ENCODE measurements around the gene IMMT. TPM values are rescaled to one million over a fixed set of nuclear protein-coding genes. Genes with fewer than 3 reads are reported as not detected.

IMMT gene
- total RNA-seq, 4 donors from 2014 or later, result 45.8 to 56.4 (median 48.8) TPM

DNA sequence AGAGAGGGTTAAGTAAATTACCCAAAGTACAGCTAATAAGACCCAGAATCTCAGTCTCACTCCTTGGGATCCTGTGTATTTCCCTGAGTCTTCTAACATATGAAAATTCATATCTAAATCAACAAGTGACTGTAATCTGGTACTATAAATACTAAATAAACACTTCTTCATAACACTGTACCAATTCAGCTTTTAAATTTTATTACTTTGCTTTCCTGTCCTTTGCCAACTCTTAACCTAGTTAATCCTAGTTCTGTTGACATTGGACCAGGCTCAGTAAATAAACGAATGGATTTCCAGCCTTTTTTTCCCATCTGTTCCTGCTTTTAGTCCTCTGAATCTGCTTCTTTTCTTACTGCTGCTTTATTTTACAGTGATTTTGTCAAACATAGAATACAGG, 17.8 kb upstream of the IMMT start:
- intact Hi-C loops (cut with DNase I; ENCODE audit: low total_unique reads), result no loop called here
- no peak for DNase-seq (ENCODE audit: low spot score in 2 of 2)
- no peak overlapping the region for H3K4me3 ChIP-seq (ENCODE audit: low read depth, poor library complexity, severe bottlenecking)
- 46 to 55% methylated on average over 1 of the region's 1 CpG for WGBS, 2 donors
- TF ChIP-seq CTCF (IDR thresholded peaks at IDR 0.05), result no peak
- no peak for TF ChIP-seq POLR2A (IDR thresholded peaks at IDR 0.05)

DNA sequence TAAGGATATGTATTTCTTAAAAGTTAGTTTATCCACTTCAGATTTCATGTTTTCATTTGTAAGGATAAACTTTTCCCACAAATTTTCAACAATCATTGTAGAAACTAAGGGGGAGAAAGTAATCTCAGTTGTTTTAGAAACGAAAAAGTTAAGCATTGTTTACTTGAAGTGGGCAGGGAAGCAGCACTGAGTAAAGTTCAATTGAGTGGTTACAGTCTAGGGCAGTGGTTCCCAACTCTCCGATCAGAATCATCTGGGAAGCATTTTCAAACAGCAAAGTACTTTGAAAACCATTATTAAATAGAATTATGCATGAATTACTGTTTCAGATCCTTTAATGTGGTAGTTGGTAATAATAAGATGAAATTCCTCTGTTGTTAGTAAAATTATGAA, 16.5 kb upstream of the IMMT start:
- DNase-seq (ENCODE audit: low spot score in 2 of 2), result no peak
- 81 to 89% methylated on average over 2 of the region's 2 CpGs for WGBS, 2 donors
- intact Hi-C loops (cut with DNase I; ENCODE audit: low total_unique reads), result no loop called here
- no peak for TF ChIP-seq CTCF (IDR thresholded peaks at IDR 0.05)
- no peak for TF ChIP-seq POLR2A (IDR thresholded peaks at IDR 0.05)
- no peak overlapping the region for H3K4me3 ChIP-seq (ENCODE audit: low read depth, poor library complexity, severe bottlenecking)

- no peak for TF ChIP-seq POLR2A (IDR thresholded peaks at IDR 0.05)
- no peak for TF ChIP-seq CTCF (IDR thresholded peaks at IDR 0.05)
- DNase-seq (ENCODE audit: low spot score in 2 of 2), result no peak
- H3K4me3 ChIP-seq (ENCODE audit: low read depth, poor library complexity, severe bottlenecking), result no peak overlapping the region
- WGBS, 2 donors, result 90 to 97% methylated on average over 2 of the region's 2 CpGs
- intact Hi-C loops (cut with DNase I; ENCODE audit: low total_unique reads), result no loop called here
Measured at GRCh38 chr2:86211033-86211795, 16.0 kb upstream of the IMMT start.

DNA sequence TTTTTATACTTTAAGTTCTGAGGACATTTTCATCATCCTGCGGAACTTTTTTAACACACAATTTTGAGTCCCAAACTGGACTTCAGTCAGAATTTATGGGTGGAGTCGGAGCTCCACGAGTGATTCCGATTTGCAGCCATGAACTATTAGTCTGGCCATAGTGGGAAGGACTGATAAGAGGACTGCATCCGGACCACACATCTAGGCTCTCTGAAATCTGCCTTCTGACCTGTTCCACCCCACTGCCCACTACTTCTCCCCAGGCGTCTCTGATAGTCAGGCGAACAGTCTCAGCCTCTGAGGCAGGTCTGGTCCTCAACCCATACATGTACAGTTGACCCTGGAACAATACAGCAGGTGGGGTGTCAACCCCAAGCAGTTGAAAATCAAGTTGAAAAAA, 9.2 kb upstream of the IMMT start:
- H3K4me3 ChIP-seq (ENCODE audit: low read depth, poor library complexity, severe bottlenecking), result no peak overlapping the region
- no peak for DNase-seq (ENCODE audit: low spot score in 2 of 2)
- 81 to 83% methylated on average over 7 of the region's 7 CpGs for whole genome bisulfite sequencing, 2 donors
- TF ChIP-seq POLR2A (IDR thresholded peaks at IDR 0.05) (no peak), CTCF (IDR thresholded peaks at IDR 0.05) (no peak)
- intact Hi-C loops (cut with DNase I; ENCODE audit: low total_unique reads), result no loop called here

DNA sequence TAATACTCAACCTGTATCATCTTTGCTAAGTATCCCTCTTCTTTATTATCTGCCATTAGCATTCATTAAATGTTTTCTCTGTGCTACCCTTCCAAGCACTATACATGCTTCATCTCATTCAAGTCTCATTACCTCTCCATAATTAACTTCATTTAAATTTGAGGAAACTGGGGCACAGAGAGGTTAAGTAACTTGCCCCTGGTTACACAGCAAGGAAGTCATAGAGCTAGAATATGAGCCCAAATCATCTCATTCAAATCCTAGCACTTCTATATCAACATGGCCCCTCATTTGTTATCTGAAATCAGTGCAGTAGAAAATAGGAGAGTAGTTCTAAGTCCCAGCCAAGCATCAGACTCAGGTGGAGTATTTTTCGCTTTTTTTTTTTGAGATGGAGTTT, 8.4 kb upstream of the IMMT start:
- intact Hi-C loops (cut with DNase I; ENCODE audit: low total_unique reads), result no loop called here
- DNase-seq (ENCODE audit: low spot score in 2 of 2), result no peak
- 94 to 97% methylated on average over 1 of the region's 1 CpG for WGBS, 2 donors
- H3K4me3 ChIP-seq (ENCODE audit: low read depth, poor library complexity, severe bottlenecking), result no peak overlapping the region
- TF ChIP-seq CTCF (IDR thresholded peaks at IDR 0.05) (no peak), POLR2A (IDR thresholded peaks at IDR 0.05) (no peak)

GRCh38 chr2:86202702-86203101, 7.4 kb upstream of the IMMT start:
- WGBS, 2 donors, result 77 to 89% methylated on average over 9 of the region's 9 CpGs
- no peak overlapping the region for H3K4me3 ChIP-seq (ENCODE audit: low read depth, poor library complexity, severe bottlenecking)
- TF ChIP-seq POLR2A (IDR thresholded peaks at IDR 0.05) (no peak), CTCF (IDR thresholded peaks at IDR 0.05) (no peak)

More at GRCh38 chr2:86202702-86203101, 7.4 kb upstream of the IMMT start:
- intact Hi-C loops (cut with DNase I; ENCODE audit: low total_unique reads), result no loop called here
- DNase-seq (ENCODE audit: low spot score in 2 of 2), result no peak
